Colonic mucosa (tissue), 4 donors: ENCODE results near the gene KDM6A. TPM values are rescaled to one million over a fixed set of nuclear protein-coding genes. Genes with fewer than 3 reads are reported as not detected.

Experiments
- DNase-seq: peaks from one replicate; pipeline ENCODE4 v3.0.0-alpha.2; 2020
- H3K27ac ChIP-seq: fragments of 200-600 bp; one replicate; pipeline ENCODE4 v1.8.0; 2021
- H3K27me3 ChIP-seq: fragments of 200-600 bp; one replicate; pipeline ENCODE4 v1.8.0; 2021
- H3K36me3 ChIP-seq: fragments of 200-600 bp; one replicate; pipeline ENCODE4 v1.8.0; 2021
- H3K4me1 ChIP-seq: fragments of 200-600 bp; one replicate; pipeline ENCODE4 v1.8.0; 2021; ENCODE audit warnings: mild to moderate bottlenecking
- H3K4me3 ChIP-seq: fragments of 200-600 bp; one replicate; pipeline ENCODE4 v1.8.0; 2021
- H3K9ac ChIP-seq, 2 donors: one replicate each; pipeline ENCODE4 v1.7.0; 2013; ENCODE audit warnings: control low read depth in 2 of 2, low read depth in 2 of 2, low read length in 2 of 2
- H3K9me3 ChIP-seq: fragments of 200-600 bp; one replicate; pipeline ENCODE4 v1.8.0; 2021
- CTCF ChIP-seq: fragments of 200-600 bp; IDR thresholded peaks from one replicate; pipeline ENCODE4 v1.8.0; 2022; ENCODE audit warnings: antibody characterized with exemption, mild to moderate bottlenecking
- intact Hi-C: fragments of 100-400 bp; cut with DNase I; formaldehyde crosslinking; loops from one replicate; pipeline ENCODE4 v1.14.1; 2022
- total RNA-seq, 2 donors: library from RNA; stranded (reverse); fragmentation: NEBNext Ultra II Directional in 1 of 2; extraction: Animal tissue kit (Norgen Biotek cat#: 25700) in 1 of 2; gene quantifications; one replicate each; pipeline ENCODE4 v1.2.1, GENCODE V29; 2021
- donor health status: healthy.
- donor health status: DM: no; HTN: no; CAD: no.
- donor health status: DM: no; HTN: no; CAD: no.

Gene KDM6A
- total RNA-seq, 2 donors from 2014 or later = 31.6 to 45.3 TPM

- Histone ChIP-seq H3K36me3 (no peaks in the 10 kb centered on the region), H3K9me3 (no peaks in the 10 kb centered on the region), H3K27ac (no peak overlapping the region)
These were observed 138.6 kb downstream of the KDM6A start for GRCh38 chrX:45011597-45011996.

GRCh38 chrX:45017946-45018345 lies 145.0 kb downstream of the KDM6A start:
- no peak overlapping the region for H3K4me3 ChIP-seq
- TF ChIP-seq CTCF = no peak
- intact Hi-C loops = no loop called here
- no peak overlapping the region for H3K27ac ChIP-seq
- H3K9me3 ChIP-seq = no peaks in the 10 kb centered on the region
- no peaks in the 10 kb centered on the region for H3K4me1 ChIP-seq
- H3K36me3 ChIP-seq = no peaks in the 10 kb centered on the region
- DNase-seq = no peak
- H3K9ac ChIP-seq = no peak overlapping the region
- H3K27me3 ChIP-seq = no peaks in the 10 kb centered on the region

More at GRCh38 chrX:45011597-45011996, 138.6 kb downstream of the KDM6A start:
- no peak for DNase-seq
- no peak overlapping the region for H3K9ac ChIP-seq
- H3K4me3 ChIP-seq = no peak overlapping the region
- no peak for TF ChIP-seq CTCF
- H3K27me3 ChIP-seq = no peaks in the 10 kb centered on the region
- H3K4me1 ChIP-seq = no peaks in the 10 kb centered on the region
- intact Hi-C loops = no loop called here

- DNase-seq = no peak
- no peaks in the 10 kb centered on the region for H3K27me3 ChIP-seq
- H3K4me1 ChIP-seq = no peaks in the 10 kb centered on the region
- H3K27ac ChIP-seq = no peak overlapping the region
- no peaks in the 10 kb centered on the region for H3K9me3 ChIP-seq
- no peaks in the 10 kb centered on the region for H3K36me3 ChIP-seq
- intact Hi-C loops = no loop called here
- no peak overlapping the region for H3K9ac ChIP-seq
- H3K4me3 ChIP-seq = no peak overlapping the region
- TF ChIP-seq CTCF = no peak
These were observed 149.2 kb downstream of the KDM6A start for GRCh38 chrX:45022150-45022549.

GRCh38 chrX:45024501-45024900 lies 151.5 kb downstream of the KDM6A start:
- Histone ChIP-seq H3K9ac (no peak overlapping the region), H3K9me3 (no peaks in the 10 kb centered on the region), H3K27ac (no peak overlapping the region), H3K36me3 (no peaks in the 10 kb centered on the region), H3K27me3 (no peaks in the 10 kb centered on the region), H3K4me1 (no peaks in the 10 kb centered on the region), H3K4me3 (no peak overlapping the region)
- intact Hi-C loops = no loop called here
- no peak for DNase-seq
- no peak for TF ChIP-seq CTCF

GRCh38 chrX:45026036-45026435 lies 153.0 kb downstream of the KDM6A start:
- Histone ChIP-seq H3K36me3 (no peaks in the 10 kb centered on the region), H3K9ac (no peak overlapping the region), H3K27me3 (no peaks in the 10 kb centered on the region), H3K4me1 (no peaks in the 10 kb centered on the region), H3K9me3 (no peaks in the 10 kb centered on the region), H3K27ac (no peak overlapping the region), H3K4me3 (no peak overlapping the region)
- intact Hi-C loops = no loop called here
- no peak for DNase-seq
- no peak for TF ChIP-seq CTCF
